ENCODE data around the gene SPIRE2.
A peak's percentile ranks its signal among the peaks of the same experiment; 100 is the strongest.

The SPIRE2 gene

GRCh38 chr16:89843409-89844350, 15.4 kb downstream of the SPIRE2 start:
- peaks cover 2% of the 10 kb centered on the region for H3K79me2 ChIP-seq (ENCODE audit: control insufficient read depth, insufficient read depth, low read length, poor library complexity)
- H2AFZ ChIP-seq (ENCODE audit: insufficient read depth, low read length, poor library complexity) = no peak overlapping the region
- no peak overlapping the region for H4K8ac ChIP-seq (ENCODE audit: low read depth, low read length)
- H3K27me3 ChIP-seq (ENCODE audit: insufficient read depth, low read length) = no peaks in the 10 kb centered on the region
- no peak overlapping the region for H3K4me3 ChIP-seq (ENCODE audit: low read depth, low read length)
- H3K27ac ChIP-seq (ENCODE audit: low read depth, low read length) = peak overlapping the region; percentile 37
- H3K23ac ChIP-seq (ENCODE audit: low read length) = no peak overlapping the region
- H2BK120ac ChIP-seq (ENCODE audit: insufficient read depth, low read length, poor library complexity) = no peak overlapping the region
- no peak overlapping the region for H4K12ac ChIP-seq (ENCODE audit: low read depth, low read length)
- peaks cover 2% of the 10 kb centered on the region for H3K9me3 ChIP-seq (ENCODE audit: insufficient read depth, low read depth, low read length)
- no peak overlapping the region for H3K4me2 ChIP-seq (ENCODE audit: low read length)
- H3K36me3 ChIP-seq (ENCODE audit: control insufficient read depth in 1 of 2, insufficient read depth in 2 of 2, low read length in 2 of 2) = peaks cover 8 to 9% of the 10 kb centered on the region in 2 experiments
- no peak overlapping the region for H2BK12ac ChIP-seq (ENCODE audit: low read length)
- no peak overlapping the region for H2BK5ac ChIP-seq (ENCODE audit: low read depth, low read length, poor library complexity)
- no CpG with 5 or more reads among the region's 20 CpGs for WGBS (ENCODE audit: extremely low coverage, insufficient coverage, insufficient read length)
- no peak for DNase-seq
- peaks cover 3% of the 10 kb centered on the region for H3K79me1 ChIP-seq (ENCODE audit: low read length)
- no peak overlapping the region for H3K14ac ChIP-seq (ENCODE audit: low read length)
- H3K4me1 ChIP-seq (ENCODE audit: control insufficient read depth in 1 of 2, insufficient read depth in 2 of 2, low read length in 2 of 2) = peaks cover 12 to 13% of the 10 kb centered on the region in 2 experiments
- H2AK5ac ChIP-seq (ENCODE audit: low read length) = no peak overlapping the region
- H4K91ac ChIP-seq (ENCODE audit: low read depth, low read length) = no peak overlapping the region
- H3K4ac ChIP-seq (ENCODE audit: low read depth, low read length) = no peak overlapping the region
- H3K9ac ChIP-seq (ENCODE audit: low read length) = no peak overlapping the region
- H3K18ac ChIP-seq (ENCODE audit: low read length) = no peak overlapping the region

- no peak overlapping the region for H4K12ac ChIP-seq (ENCODE audit: low read depth, low read length)
- H2AK5ac ChIP-seq (ENCODE audit: low read length) = peak overlapping the region; percentile 5
- H3K14ac ChIP-seq (ENCODE audit: low read length) = no peak overlapping the region
- no peak overlapping the region for H2BK5ac ChIP-seq (ENCODE audit: low read depth, low read length, poor library complexity)
- no CpG with 5 or more reads among the region's 13 CpGs for WGBS (ENCODE audit: extremely low coverage, insufficient coverage, insufficient read length)
- H3K9ac ChIP-seq (ENCODE audit: low read length) = no peak overlapping the region
- H2BK12ac ChIP-seq (ENCODE audit: low read length) = no peak overlapping the region
- H3K27me3 ChIP-seq (ENCODE audit: insufficient read depth, low read length) = no peaks in the 10 kb centered on the region
- no peak overlapping the region for H3K27ac ChIP-seq (ENCODE audit: low read depth, low read length)
- H3K18ac ChIP-seq (ENCODE audit: low read length) = no peak overlapping the region
- H3K4me3 ChIP-seq (ENCODE audit: low read depth, low read length) = no peak overlapping the region
- H3K79me1 ChIP-seq (ENCODE audit: low read length) = peaks cover 3% of the 10 kb centered on the region
- DNase-seq = no peak
- peaks cover 2% of the 10 kb centered on the region for H3K79me2 ChIP-seq (ENCODE audit: control insufficient read depth, insufficient read depth, low read length, poor library complexity)
- H2AFZ ChIP-seq (ENCODE audit: insufficient read depth, low read length, poor library complexity) = no peak overlapping the region
- no peak overlapping the region for H3K23ac ChIP-seq (ENCODE audit: low read length)
- H3K4me2 ChIP-seq (ENCODE audit: low read length) = no peak overlapping the region
- no peak overlapping the region for H3K4ac ChIP-seq (ENCODE audit: low read depth, low read length)
- peaks cover 2% of the 10 kb centered on the region for H3K9me3 ChIP-seq (ENCODE audit: insufficient read depth, low read depth, low read length)
- peaks cover 6 to 7% of the 10 kb centered on the region in 2 experiments for H3K4me1 ChIP-seq (ENCODE audit: control insufficient read depth in 1 of 2, insufficient read depth in 2 of 2, low read length in 2 of 2)
- H4K8ac ChIP-seq (ENCODE audit: low read depth, low read length) = no peak overlapping the region
- no peak overlapping the region for H4K91ac ChIP-seq (ENCODE audit: low read depth, low read length)
- H3K36me3 ChIP-seq (ENCODE audit: control insufficient read depth in 1 of 2, insufficient read depth in 2 of 2, low read length in 2 of 2) = peaks cover 9 to 10% of the 10 kb centered on the region in 2 experiments
- no peak overlapping the region for H2BK120ac ChIP-seq (ENCODE audit: insufficient read depth, low read length, poor library complexity)
Observed at GRCh38 chr16:89844739-89845339, 16.6 kb downstream of the SPIRE2 start.

GRCh38 chr16:89845417-89845816, 17.1 kb downstream of the SPIRE2 start:
- Histone ChIP-seq H2BK5ac (ENCODE audit: low read depth, low read length, poor library complexity) (no peak overlapping the region), H2AFZ (ENCODE audit: insufficient read depth, low read length, poor library complexity) (no peak overlapping the region), H3K9ac (ENCODE audit: low read length) (no peak overlapping the region), H3K79me1 (ENCODE audit: low read length) (peaks cover 3% of the 10 kb centered on the region), H3K9me3 (ENCODE audit: insufficient read depth, low read depth, low read length) (peaks cover 2% of the 10 kb centered on the region), H3K23ac (ENCODE audit: low read length) (no peak overlapping the region), H3K4me1 (ENCODE audit: control insufficient read depth in 1 of 2, insufficient read depth in 2 of 2, low read length in 2 of 2) (peaks cover 4 to 6% of the 10 kb centered on the region in 2 experiments), H3K18ac (ENCODE audit: low read length) (no peak overlapping the region), H3K79me2 (ENCODE audit: control insufficient read depth, insufficient read depth, low read length, poor library complexity) (peaks cover 2% of the 10 kb centered on the region), H3K4ac (ENCODE audit: low read depth, low read length) (no peak overlapping the region), H3K27ac (ENCODE audit: low read depth, low read length) (no peak overlapping the region), H4K12ac (ENCODE audit: low read depth, low read length) (no peak overlapping the region), H4K91ac (ENCODE audit: low read depth, low read length) (no peak overlapping the region), H3K4me3 (ENCODE audit: low read depth, low read length) (no peak overlapping the region), H2BK120ac (ENCODE audit: insufficient read depth, low read length, poor library complexity) (no peak overlapping the region), H3K36me3 (ENCODE audit: control insufficient read depth in 1 of 2, insufficient read depth in 2 of 2, low read length in 2 of 2) (peaks cover 9 to 13% of the 10 kb centered on the region in 2 experiments), H3K14ac (ENCODE audit: low read length) (no peak overlapping the region), H4K8ac (ENCODE audit: low read depth, low read length) (no peak overlapping the region), H2AK5ac (ENCODE audit: low read length) (no peak overlapping the region), H3K27me3 (ENCODE audit: insufficient read depth, low read length) (no peaks in the 10 kb centered on the region), H3K4me2 (ENCODE audit: low read length) (no peak overlapping the region), H2BK12ac (ENCODE audit: low read length) (no peak overlapping the region)
- DNase-seq = no peak
- no CpG with 5 or more reads among the region's 13 CpGs for WGBS (ENCODE audit: extremely low coverage, insufficient coverage, insufficient read length)

- H2BK120ac ChIP-seq (ENCODE audit: insufficient read depth, low read length, poor library complexity) = no peak overlapping the region
- H3K4me1 ChIP-seq (ENCODE audit: control insufficient read depth in 1 of 2, insufficient read depth in 2 of 2, low read length in 2 of 2) = peaks cover 4 to 6% of the 10 kb centered on the region in 2 experiments
- H3K4me3 ChIP-seq (ENCODE audit: low read depth, low read length) = no peak overlapping the region
- H4K12ac ChIP-seq (ENCODE audit: low read depth, low read length) = no peak overlapping the region
- peaks cover 3% of the 10 kb centered on the region for H3K79me1 ChIP-seq (ENCODE audit: low read length)
- no peak overlapping the region for H3K27ac ChIP-seq (ENCODE audit: low read depth, low read length)
- no peak overlapping the region for H3K9ac ChIP-seq (ENCODE audit: low read length)
- H2AFZ ChIP-seq (ENCODE audit: insufficient read depth, low read length, poor library complexity) = no peak overlapping the region
- H3K4me2 ChIP-seq (ENCODE audit: low read length) = no peak overlapping the region
- no CpG with 5 or more reads among the region's 26 CpGs for WGBS (ENCODE audit: extremely low coverage, insufficient coverage, insufficient read length)
- no peak overlapping the region for H3K23ac ChIP-seq (ENCODE audit: low read length)
- no peak overlapping the region for H2BK12ac ChIP-seq (ENCODE audit: low read length)
- peaks cover 2% of the 10 kb centered on the region for H3K9me3 ChIP-seq (ENCODE audit: insufficient read depth, low read depth, low read length)
- no peaks in the 10 kb centered on the region for H3K27me3 ChIP-seq (ENCODE audit: insufficient read depth, low read length)
- peaks cover 2% of the 10 kb centered on the region for H3K79me2 ChIP-seq (ENCODE audit: control insufficient read depth, insufficient read depth, low read length, poor library complexity)
- H3K18ac ChIP-seq (ENCODE audit: low read length) = no peak overlapping the region
- no peak overlapping the region for H4K8ac ChIP-seq (ENCODE audit: low read depth, low read length)
- H3K36me3 ChIP-seq (ENCODE audit: control insufficient read depth in 1 of 2, insufficient read depth in 2 of 2, low read length in 2 of 2) = peaks cover 9 to 13% of the 10 kb centered on the region in 2 experiments
- no peak overlapping the region for H3K4ac ChIP-seq (ENCODE audit: low read depth, low read length)
- no peak for DNase-seq
- H3K14ac ChIP-seq (ENCODE audit: low read length) = no peak overlapping the region
- H2AK5ac ChIP-seq (ENCODE audit: low read length) = no peak overlapping the region
- H4K91ac ChIP-seq (ENCODE audit: low read depth, low read length) = no peak overlapping the region
- no peak overlapping the region for H2BK5ac ChIP-seq (ENCODE audit: low read depth, low read length, poor library complexity)
Observed at GRCh38 chr16:89847051-89847939, 19.0 kb downstream of the SPIRE2 start.
